NCI-H345 treated with DMSO at 0.1 percent for 48 hours (cell line): ENCODE data around the gene KMT2B.

ENCODE experiments used
- DNase-seq: peaks from one replicate; lab custom pipeline; 2025; ENCODE audit not compliant: unreplicated experiment; lab: John Stamatoyannopoulos, UW

Gene KMT2B

DNA sequence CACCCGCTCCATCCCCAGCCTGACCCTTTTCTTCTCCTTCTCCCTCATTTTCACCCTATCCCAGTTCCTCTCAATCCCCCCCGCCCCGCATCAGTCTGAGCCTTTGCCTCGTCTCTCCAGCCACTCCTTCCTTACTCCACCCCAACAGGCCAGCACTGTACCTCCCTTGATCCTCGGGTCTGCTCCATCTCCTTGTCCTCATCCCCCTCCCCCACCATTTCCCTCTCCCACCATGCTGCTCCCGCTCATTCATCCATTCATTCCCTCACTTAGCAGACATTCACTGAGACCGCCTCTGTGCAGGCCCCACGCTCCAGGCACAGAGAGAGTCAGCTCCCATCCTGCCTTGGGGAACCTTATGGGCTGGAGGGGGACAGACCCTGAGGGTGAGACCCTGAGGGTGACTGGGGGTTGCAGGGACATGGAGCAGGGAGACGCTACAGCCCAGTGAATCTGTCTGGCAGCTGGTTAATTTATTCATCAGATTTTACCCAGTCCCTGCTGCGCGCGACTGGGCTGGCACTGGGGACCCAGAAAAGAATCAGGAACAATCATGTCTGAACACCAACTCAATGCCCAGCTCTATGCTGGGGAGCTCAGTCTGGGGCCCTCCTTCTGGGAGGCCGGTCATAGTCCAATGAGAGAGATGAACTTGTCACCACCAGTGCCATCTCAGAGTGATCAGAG lies 58.4 kb downstream of the KMT2B start:
- no peak for DNase-seq

DNA sequence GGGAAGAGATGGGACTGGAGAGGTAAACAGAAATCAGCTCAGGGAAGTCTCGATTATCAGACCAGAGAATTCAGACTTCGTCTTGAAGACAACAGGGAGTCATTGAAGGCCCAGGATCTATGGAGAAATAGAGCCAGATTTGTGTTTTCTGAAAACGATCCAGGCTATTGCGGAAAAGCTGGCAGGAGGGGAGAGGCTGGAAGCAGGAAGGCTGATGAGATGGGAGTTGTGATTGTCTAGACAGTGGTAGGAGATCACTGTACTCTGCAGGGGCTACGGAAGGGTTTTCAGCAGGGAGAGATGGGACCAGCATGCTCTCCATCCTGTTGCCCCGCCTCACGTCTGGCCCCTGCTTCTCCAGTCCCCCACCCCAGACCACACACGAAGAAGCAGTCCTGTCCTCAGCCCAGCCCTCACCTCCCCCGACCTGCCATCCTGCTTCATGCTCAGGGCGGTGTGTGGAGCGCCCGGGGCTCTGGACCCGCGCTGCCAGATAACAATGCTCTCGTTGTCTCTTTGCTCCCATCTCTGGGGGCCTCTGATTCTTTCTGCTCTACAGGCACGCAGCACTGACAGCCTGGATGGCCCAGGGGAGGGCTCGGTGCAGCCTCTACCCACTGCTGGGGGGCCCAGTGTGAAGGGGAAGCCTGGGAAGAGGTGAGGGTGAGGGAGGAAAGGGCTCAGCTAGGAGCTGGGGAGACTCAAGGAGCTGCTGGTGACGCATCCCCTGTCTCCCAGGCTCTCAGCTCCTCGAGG lies 59.5 kb downstream of the KMT2B start:
- DNase-seq, result no peak

DNA sequence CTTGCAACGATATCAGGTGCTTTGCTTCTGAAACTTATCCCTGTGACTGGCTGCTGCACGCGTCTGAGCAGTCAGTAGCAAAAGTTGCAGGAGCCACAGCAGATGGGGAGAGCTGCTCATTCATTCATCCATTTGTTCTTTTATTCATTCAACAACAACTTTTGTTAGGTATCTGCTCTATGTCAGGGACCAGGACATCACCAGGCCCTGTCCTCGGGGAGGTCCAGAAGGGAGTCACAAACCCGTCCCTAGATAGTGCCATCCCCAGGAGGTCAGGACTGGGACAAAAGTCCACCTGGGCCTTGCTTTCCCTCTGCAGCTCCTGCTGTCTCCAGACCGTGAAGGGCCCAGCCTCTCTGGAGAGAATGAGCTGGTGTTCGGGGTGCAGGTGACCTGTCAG lies 60.2 kb downstream of the KMT2B start:
- no peak for DNase-seq

DNA sequence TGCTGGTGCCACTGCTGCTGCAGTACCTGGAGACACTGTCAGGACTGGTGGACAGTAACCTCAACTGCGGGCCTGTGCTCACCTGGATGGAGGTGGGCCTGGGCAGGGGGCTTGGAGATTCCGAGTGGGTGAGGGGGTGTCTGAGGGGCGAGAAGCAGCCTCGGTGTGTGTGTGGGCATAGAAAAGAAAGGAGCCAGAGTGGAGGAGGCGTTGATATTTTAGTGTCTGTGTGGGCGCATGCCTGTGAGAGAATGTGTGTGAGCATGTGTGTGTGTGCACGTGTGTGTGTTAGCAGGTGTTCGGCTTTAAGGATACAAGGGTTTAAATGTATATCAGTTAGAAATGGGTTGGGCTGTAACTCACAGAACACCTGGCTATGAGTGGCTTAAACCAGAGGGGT lies 61.2 kb downstream of the KMT2B start:
- no peak for DNase-seq

DNA sequence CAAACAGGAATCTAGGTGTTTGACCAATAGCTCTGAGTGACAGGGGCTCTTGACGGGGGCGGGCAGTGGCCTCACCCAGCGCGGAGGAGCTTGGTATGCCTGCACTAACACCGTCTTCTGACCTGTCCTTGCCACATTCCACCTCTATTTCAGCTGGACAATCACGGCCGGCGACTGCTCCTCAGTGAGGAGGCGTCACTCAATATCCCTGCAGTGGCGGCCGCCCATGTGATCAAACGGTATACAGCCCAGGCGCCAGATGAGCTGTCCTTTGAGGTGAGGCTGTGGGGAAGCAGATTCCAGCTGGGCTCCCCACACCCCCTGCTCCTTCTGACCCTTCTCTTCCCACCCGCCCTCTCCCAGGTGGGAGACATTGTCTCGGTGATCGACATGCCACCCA lies 62.3 kb downstream of the KMT2B start:
- DNase-seq, result no peak

DNA sequence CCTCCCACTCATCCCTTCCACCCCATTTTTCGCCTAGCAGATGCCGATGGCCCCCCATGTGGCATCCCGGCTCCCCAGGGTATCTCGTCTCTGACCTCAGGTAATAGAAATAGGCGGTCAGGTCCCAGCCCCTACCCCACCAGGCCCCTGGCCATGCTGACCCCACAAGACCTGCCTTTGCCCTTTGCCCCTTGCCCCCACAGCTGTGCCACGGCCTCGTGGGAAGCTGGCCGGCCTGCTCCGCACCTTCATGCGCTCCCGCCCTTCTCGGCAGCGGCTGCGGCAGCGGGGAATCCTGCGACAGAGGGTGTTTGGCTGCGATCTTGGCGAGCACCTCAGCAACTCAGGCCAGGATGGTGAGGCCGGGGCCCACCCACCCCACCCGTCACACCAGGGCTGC lies 62.9 kb downstream of the KMT2B start:
- no peak for DNase-seq

DNA sequence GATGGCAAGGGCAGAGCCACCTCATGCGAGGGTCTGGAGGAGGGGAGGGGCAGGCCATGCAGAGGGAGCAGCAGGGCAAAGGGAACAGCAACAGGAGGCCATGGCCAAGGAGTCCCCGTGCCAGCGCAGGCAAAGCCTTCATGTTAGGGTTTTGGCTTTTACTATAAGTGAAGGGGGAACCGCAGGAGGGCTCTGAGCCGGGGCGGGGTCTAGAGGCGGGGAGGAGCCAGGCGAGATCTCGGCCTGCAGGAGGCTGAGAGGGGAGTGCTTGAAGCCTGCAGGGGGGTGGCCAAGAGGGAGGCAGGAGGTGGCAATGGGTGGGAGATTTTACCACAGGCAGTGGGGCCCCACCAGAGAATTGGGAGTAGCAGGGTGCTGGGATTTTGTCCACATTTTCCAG lies 63.8 kb downstream of the KMT2B start:
- DNase-seq, result no peak

DNA sequence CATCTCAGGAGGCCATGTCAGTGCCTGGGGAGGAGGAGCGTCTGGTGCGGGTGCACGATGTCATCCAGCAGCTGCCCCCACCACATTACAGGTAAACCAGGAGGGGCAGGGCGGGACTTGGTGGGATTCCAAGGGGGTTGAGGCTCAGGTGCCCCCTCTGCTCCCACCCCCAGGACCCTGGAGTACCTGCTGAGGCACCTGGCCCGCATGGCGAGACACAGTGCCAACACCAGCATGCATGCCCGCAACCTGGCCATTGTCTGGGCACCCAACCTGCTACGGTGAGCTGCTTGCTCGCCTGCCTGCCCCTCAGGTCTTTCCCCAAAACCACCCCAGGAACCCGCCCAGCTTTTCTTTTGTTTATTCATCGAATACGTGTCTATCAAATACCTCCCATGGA lies 64.8 kb downstream of the KMT2B start:
- DNase-seq, result no peak

DNA sequence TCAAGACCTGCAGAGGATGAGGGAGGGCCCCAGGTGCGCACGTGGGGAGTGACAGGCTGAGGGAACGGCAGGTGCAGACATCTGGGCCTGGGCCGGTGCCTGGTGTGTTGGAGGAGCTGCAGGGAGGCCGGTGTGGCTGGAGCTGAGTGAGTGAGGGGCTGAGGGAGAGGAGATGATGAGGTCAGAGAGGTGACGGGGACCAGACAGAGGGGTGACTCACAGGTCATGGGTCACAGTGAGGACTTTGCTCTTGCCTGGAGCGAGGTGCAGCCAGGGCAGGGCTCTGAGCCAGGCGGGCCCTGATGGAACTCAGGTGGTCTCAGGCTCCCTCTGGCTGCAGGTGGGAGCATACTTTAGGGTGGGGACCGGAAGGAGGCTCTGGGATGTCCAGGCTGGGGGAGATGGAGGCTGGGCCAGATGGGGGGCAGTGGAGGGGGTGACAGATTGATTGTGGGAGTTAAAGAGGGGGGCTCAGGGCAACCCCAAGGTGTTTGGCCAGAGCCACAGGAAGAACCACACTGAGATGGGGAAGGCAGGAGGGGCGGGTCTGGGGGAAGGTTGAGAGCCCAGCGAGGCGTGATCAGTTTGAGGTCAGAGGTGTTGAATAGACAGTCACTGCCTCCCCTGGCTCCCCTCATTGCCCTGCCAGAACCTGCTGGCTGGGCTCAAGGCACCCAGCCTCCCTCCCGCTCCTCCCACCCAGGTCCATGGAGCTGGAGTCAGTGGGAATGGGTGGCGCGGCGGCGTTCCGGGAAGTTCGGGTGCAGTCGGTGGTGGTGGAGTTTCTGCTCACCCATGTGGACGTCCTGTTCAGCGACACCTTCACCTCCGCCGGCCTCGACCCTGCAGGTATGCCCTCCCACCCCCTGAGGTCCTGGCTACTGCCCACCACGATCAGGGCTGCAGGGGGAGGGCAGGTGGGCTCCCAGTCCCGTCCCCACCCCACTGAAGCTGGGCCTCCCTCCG lies 65.9 kb downstream of the KMT2B start:
- DNase-seq, result no peak

DNA sequence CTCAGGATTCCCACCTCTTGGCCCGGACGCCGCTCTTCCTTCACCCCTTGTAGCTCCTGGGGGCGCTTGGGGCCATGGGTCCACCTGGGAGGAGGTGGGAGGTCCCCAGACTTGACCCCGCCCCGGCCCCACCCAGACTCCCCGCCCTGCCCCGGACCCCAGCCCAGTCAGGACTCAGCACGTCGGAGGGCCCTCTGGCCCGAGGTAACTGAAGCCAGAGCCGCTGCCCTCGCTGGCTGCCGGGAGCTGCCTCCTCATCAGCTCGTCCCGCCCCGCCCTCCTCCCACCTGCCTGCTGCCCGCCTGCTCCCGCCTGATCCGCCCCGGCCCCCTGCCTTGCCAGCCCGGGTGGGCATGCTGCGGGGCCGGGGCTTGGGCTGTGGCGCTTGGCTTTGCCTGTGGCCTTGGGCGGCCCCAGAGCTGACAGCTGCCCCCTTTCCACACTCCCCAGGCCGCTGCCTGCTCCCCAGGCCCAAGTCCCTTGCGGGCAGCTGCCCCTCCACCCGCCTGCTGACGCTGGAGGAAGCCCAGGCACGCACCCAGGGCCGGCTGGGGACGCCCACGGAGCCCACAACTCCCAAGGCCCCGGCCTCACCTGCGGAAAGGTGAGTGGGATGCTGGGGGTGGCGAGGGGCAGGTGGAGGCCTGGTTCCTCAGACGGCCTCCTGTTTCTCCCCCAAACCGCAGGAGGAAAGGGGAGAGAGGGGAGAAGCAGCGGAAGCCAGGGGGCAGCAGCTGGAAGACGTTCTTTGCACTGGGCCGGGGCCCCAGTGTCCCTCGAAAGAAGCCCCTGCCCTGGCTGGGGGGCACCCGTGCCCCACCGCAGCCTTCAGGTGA lies 66.9 kb downstream of the KMT2B start:
- no peak for DNase-seq

DNA sequence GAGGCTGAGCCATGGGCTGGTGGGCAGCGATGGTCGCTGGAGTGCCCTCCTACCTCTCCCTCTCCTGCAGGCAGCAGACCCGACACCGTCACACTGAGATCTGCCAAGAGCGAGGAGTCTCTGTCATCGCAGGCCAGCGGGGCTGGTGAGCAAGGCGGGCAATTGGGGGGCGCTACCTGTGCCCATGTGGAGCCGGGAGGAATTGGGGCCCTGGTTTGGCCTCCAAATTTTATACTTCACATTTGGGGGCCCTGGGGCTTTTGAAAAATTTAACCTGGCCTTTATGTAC lies 67.5 kb downstream of the KMT2B start:
- no peak for DNase-seq

DNA sequence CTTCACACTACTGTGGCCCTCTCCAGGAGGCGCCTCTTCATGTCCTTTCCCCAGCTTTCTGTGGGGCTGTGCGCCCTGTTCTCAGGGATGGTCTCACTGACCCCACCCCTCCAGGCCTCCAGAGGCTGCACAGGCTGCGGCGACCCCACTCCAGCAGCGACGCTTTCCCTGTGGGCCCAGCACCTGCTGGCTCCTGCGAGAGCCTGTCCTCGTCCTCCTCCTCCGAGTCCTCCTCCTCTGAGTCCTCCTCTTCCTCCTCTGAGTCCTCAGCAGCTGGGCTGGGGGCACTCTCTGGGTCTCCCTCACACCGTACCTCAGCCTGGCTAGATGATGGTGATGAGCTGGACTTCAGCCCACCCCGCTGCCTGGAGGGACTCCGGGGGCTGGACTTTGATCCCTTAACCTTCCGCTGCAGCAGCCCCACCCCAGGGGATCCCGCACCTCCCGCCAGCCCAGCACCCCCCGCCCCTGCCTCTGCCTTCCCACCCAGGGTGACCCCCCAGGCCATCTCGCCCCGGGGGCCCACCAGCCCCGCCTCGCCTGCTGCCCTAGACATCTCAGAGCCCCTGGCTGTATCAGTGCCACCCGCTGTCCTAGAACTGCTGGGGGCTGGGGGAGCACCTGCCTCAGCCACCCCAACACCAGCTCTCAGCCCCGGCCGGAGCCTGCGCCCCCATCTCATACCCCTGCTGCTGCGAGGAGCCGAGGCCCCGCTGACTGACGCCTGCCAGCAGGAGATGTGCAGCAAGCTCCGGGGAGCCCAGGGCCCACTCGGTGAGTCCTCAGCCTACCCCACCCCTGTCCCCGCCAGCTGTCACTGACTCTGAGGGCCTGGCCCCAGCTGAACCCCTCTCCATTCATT lies 68.7 kb downstream of the KMT2B start:
- no peak for DNase-seq

DNA sequence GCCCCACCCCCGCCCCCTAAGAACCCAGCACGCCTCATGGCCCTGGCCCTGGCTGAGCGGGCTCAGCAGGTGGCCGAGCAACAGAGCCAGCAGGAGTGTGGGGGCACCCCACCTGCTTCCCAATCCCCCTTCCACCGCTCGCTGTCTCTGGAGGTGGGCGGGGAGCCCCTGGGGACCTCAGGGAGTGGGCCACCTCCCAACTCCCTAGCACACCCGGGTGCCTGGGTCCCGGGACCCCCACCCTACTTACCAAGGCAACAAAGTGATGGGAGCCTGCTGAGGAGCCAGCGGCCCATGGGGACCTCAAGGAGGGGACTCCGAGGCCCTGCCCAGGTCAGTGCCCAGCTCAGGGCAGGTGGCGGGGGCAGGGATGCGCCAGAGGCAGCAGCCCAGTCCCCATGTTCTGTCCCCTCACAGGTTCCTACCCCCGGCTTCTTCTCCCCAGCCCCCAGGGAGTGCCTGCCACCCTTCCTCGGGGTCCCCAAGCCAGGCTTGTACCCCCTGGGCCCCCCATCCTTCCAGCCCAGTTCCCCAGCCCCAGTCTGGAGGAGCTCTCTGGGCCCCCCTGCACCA lies 69.5 kb downstream of the KMT2B start:
- no peak for DNase-seq
